ENCODE measurements around the gene NCOA4. TPM values are rescaled to one million over a fixed set of nuclear protein-coding genes. Genes with fewer than 3 reads are reported as not detected.

Gene NCOA4
- total RNA-seq, 1 donor from 2014 or later: 191 TPM

GRCh38 chr10:46069771-46070463, 39.5 kb upstream of the NCOA4 start:
- TF ChIP-seq, protein P1, sequence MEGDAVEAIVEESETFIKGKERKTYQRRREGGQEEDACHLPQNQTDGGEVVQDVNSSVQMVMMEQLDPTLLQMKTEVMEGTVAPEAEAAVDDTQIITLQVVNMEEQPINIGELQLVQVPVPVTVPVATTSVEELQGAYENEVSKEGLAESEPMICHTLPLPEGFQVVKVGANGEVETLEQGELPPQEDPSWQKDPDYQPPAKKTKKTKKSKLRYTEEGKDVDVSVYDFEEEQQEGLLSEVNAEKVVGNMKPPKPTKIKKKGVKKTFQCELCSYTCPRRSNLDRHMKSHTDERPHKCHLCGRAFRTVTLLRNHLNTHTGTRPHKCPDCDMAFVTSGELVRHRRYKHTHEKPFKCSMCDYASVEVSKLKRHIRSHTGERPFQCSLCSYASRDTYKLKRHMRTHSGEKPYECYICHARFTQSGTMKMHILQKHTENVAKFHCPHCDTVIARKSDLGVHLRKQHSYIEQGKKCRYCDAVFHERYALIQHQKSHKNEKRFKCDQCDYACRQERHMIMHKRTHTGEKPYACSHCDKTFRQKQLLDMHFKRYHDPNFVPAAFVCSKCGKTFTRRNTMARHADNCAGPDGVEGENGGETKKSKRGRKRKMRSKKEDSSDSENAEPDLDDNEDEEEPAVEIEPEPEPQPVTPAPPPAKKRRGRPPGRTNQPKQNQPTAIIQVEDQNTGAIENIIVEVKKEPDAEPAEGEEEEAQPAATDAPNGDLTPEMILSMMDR (IDR thresholded peaks at IDR 0.05; ENCODE audit: unreplicated experiment): no peak
- no peaks in the 10 kb centered on the region for H3K36me3 Mint-ChIP-seq (ENCODE audit: low read depth, unreplicated experiment)
- H3K27me3 Mint-ChIP-seq (ENCODE audit: unreplicated experiment): no peaks in the 10 kb centered on the region
- H3K9me3 Mint-ChIP-seq (ENCODE audit: unreplicated experiment): no peaks in the 10 kb centered on the region
- H3K4me3 Mint-ChIP-seq (ENCODE audit: unreplicated experiment): no peak overlapping the region
- no peak for DNase-seq (ENCODE audit: low spot score)
- no peaks in the 10 kb centered on the region for H3K4me1 Mint-ChIP-seq (ENCODE audit: unreplicated experiment)
- no peak overlapping the region for H3K27ac Mint-ChIP-seq (ENCODE audit: unreplicated experiment)

GRCh38 chr10:46068905-46069304, 38.5 kb upstream of the NCOA4 start:
- Mint-ChIP-seq H3K4me3 (ENCODE audit: unreplicated experiment) (no peak overlapping the region), H3K4me1 (ENCODE audit: unreplicated experiment) (no peaks in the 10 kb centered on the region), H3K9me3 (ENCODE audit: unreplicated experiment) (no peaks in the 10 kb centered on the region), H3K36me3 (ENCODE audit: low read depth, unreplicated experiment) (no peaks in the 10 kb centered on the region), H3K27ac (ENCODE audit: unreplicated experiment) (no peak overlapping the region), H3K27me3 (ENCODE audit: unreplicated experiment) (peaks cover 3% of the 10 kb centered on the region)
- no peak for DNase-seq (ENCODE audit: low spot score)
- TF ChIP-seq, protein P1 (IDR thresholded peaks at IDR 0.05; ENCODE audit: unreplicated experiment): no peak

GRCh38 chr10:46068117-46068516, 37.7 kb upstream of the NCOA4 start:
- Mint-ChIP-seq H3K9me3 (ENCODE audit: unreplicated experiment) (no peaks in the 10 kb centered on the region), H3K36me3 (ENCODE audit: low read depth, unreplicated experiment) (no peaks in the 10 kb centered on the region), H3K27ac (ENCODE audit: unreplicated experiment) (no peak overlapping the region), H3K27me3 (ENCODE audit: unreplicated experiment) (peaks cover 3% of the 10 kb centered on the region), H3K4me1 (ENCODE audit: unreplicated experiment) (peaks cover under 1% of the 10 kb centered on the region), H3K4me3 (ENCODE audit: unreplicated experiment) (no peak overlapping the region)
- TF ChIP-seq, protein P1 (IDR thresholded peaks at IDR 0.05; ENCODE audit: unreplicated experiment): no peak
- no peak for DNase-seq (ENCODE audit: low spot score)

DNA sequence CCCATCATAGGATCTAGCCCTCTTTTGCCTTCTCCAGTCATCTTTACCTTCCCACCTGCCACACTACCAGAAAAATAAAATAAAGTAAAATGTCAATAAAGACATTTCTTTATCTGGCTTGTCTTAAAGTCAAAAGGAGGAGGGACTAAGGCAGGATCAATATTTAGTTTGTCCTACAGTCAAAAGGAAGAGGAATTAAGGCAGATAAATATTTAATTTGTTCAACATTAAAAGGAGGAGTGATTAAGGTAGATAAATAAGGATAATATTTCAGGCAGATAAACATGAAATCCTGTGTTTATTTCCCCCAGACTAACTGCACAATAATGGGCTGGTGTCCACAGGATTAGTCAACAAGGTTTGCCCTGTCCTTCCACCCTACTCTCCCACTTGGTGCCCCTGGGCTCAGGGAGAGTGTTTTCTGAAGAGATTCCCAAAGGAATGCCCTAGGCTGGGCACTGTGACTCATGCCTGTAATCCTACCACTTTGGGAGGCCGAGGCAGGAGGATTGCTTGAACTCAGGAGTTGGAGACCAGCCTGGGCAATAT, 33.9 kb upstream of the NCOA4 start:
- H3K4me1 Mint-ChIP-seq (ENCODE audit: unreplicated experiment): peaks cover 5% of the 10 kb centered on the region
- DNase-seq (ENCODE audit: low spot score): no peak
- TF ChIP-seq, protein P1 (IDR thresholded peaks at IDR 0.05; ENCODE audit: unreplicated experiment): no peak
- H3K27me3 Mint-ChIP-seq (ENCODE audit: unreplicated experiment): peaks cover 3% of the 10 kb centered on the region
- H3K36me3 Mint-ChIP-seq (ENCODE audit: low read depth, unreplicated experiment): no peaks in the 10 kb centered on the region
- no peak overlapping the region for H3K27ac Mint-ChIP-seq (ENCODE audit: unreplicated experiment)
- no peaks in the 10 kb centered on the region for H3K9me3 Mint-ChIP-seq (ENCODE audit: unreplicated experiment)
- no peak overlapping the region for H3K4me3 Mint-ChIP-seq (ENCODE audit: unreplicated experiment)

DNA sequence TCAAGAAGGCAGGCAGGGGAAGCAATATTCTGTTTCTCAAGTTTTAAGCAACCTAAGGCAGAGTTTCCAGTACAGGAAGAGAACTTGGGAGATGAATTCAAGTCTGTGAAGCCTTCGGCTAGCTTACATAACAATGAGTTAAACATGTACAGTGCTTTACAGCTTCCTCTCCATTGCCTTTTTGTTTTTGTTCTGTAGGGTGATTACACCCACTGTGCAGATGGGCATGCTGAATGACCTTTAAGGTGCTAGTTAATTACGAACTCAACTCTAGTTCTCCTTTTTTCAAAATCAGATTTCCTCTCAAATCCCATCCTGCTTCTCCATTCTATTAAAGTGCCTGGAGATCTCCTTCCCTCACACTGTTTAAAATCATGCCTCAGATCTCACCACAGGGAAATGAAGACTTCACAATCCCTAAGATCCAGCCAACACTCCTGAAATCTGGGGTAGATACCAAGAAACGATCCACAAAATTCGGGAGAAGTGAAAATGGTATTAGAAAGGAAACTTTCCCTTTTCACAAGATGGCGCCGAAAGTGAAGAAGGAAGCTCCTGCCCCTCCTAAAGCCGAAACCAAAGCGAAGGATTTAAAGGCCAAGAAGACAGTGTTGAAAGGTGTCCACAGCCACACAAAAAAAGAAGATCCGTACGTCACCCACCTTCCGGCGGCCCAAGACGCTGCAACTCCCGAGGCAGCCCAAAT, 32.5 kb upstream of the NCOA4 start:
- peaks cover 5% of the 10 kb centered on the region for H3K4me1 Mint-ChIP-seq (ENCODE audit: unreplicated experiment)
- no peak overlapping the region for H3K4me3 Mint-ChIP-seq (ENCODE audit: unreplicated experiment)
- TF ChIP-seq, protein P1 (IDR thresholded peaks at IDR 0.05; ENCODE audit: unreplicated experiment): no peak
- no peak overlapping the region for H3K27ac Mint-ChIP-seq (ENCODE audit: unreplicated experiment)
- H3K9me3 Mint-ChIP-seq (ENCODE audit: unreplicated experiment): no peaks in the 10 kb centered on the region
- no peak for DNase-seq (ENCODE audit: low spot score)
- no peaks in the 10 kb centered on the region for H3K36me3 Mint-ChIP-seq (ENCODE audit: low read depth, unreplicated experiment)
- peaks cover 3% of the 10 kb centered on the region for H3K27me3 Mint-ChIP-seq (ENCODE audit: unreplicated experiment)

All from endothelial cell (in vitro differentiated cells).